ENCODE results near the gene SGMS1. TPM values are rescaled to one million over a fixed set of nuclear protein-coding genes. Genes with fewer than 3 reads are reported as not detected.

The SGMS1 gene
- total RNA-seq, 3 donors from 2014 or later: 10.6 to 16.5 (median 14.1) TPM

DNA sequence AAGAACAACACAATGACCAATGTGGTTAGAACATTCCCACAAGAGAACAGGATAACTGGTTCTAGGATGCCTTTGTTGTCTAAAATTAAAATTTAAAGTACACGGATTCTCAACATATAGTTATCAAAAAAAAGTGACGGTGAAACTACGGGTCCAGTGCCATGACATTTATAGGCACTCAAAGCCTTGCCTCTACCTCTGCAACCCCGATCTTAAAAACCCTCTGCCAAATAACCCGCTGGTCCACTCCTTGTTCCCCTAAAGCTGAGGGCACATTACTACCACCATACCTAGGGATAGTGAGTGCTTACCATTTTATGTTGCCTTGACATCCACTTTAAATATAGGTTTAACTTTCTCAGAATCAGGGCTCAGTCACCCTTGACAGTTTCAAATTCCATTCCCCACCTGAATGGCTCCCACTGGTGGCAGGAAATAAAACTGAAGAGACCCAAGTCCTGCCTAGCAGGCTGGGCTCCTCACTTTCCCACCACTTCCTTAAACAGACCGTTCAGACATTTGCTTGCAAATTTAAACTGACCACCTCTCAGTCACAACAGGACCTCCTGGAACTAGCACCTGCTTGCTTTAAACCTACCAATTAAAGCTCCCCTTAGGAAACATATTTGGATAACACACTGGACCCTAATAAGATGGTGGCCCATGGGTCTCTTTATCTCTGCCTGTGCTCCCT lies 202.6 kb downstream of the SGMS1 start:
- H3K9me3 Mint-ChIP-seq: no peaks in the 10 kb centered on the region
- peaks cover 34% of the 10 kb centered on the region for H3K4me1 Mint-ChIP-seq (ENCODE audit: low read depth)
- DNase-seq (no peak), ATAC-seq (no peak)
- no peak overlapping the region for H3K4me3 Mint-ChIP-seq
- no peaks in the 10 kb centered on the region for H3K27me3 Mint-ChIP-seq (ENCODE audit: low read depth)
- peaks cover 12% of the 10 kb centered on the region for H3K36me3 Mint-ChIP-seq (ENCODE audit: insufficient read depth)

DNA sequence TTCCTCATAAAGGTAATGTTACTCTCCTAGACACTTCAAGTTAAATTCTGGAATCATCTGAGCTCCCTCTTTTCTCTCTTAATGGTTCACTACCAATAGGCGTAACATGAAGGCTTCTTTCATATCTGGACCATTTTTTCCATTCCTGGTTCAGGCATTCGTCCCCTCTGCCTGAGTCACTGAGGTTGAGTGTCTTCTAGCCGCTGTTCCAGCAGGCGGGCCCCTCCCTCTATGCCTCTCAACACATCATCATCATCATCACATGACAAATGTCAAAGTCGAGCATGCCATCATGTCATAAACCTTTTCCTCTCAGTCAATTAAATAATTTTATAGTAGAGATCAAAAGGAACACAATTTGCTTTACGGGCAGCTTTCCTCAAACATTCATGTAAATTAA lies 203.6 kb downstream of the SGMS1 start:
- Mint-ChIP-seq H3K4me3 (no peak overlapping the region), H3K9me3 (no peaks in the 10 kb centered on the region), H3K36me3 (ENCODE audit: insufficient read depth) (peaks cover 10% of the 10 kb centered on the region), H3K4me1 (ENCODE audit: low read depth) (peaks cover 34% of the 10 kb centered on the region), H3K27me3 (ENCODE audit: low read depth) (no peaks in the 10 kb centered on the region)
- ATAC-seq (no peak), DNase-seq (no peak)

GRCh38 chr10:50419756-50420155 lies 204.0 kb downstream of the SGMS1 start:
- no peaks in the 10 kb centered on the region for H3K27me3 Mint-ChIP-seq (ENCODE audit: low read depth)
- peaks cover 35% of the 10 kb centered on the region for H3K4me1 Mint-ChIP-seq (ENCODE audit: low read depth)
- ATAC-seq (no peak), DNase-seq (no peak)
- no peaks in the 10 kb centered on the region for H3K9me3 Mint-ChIP-seq
- peaks cover 9% of the 10 kb centered on the region for H3K36me3 Mint-ChIP-seq (ENCODE audit: insufficient read depth)
- H3K4me3 Mint-ChIP-seq: no peak overlapping the region

- ATAC-seq (no peak), DNase-seq (no peak)
- H3K4me1 Mint-ChIP-seq (ENCODE audit: low read depth): peaks cover 37% of the 10 kb centered on the region
- H3K36me3 Mint-ChIP-seq (ENCODE audit: insufficient read depth): peaks cover 6% of the 10 kb centered on the region
- no peaks in the 10 kb centered on the region for H3K27me3 Mint-ChIP-seq (ENCODE audit: low read depth)
- no peaks in the 10 kb centered on the region for H3K9me3 Mint-ChIP-seq
- peak overlapping the region; percentile 89 for H3K4me3 Mint-ChIP-seq
Observed at GRCh38 chr10:50419091-50419490, 204.7 kb downstream of the SGMS1 start.

DNA sequence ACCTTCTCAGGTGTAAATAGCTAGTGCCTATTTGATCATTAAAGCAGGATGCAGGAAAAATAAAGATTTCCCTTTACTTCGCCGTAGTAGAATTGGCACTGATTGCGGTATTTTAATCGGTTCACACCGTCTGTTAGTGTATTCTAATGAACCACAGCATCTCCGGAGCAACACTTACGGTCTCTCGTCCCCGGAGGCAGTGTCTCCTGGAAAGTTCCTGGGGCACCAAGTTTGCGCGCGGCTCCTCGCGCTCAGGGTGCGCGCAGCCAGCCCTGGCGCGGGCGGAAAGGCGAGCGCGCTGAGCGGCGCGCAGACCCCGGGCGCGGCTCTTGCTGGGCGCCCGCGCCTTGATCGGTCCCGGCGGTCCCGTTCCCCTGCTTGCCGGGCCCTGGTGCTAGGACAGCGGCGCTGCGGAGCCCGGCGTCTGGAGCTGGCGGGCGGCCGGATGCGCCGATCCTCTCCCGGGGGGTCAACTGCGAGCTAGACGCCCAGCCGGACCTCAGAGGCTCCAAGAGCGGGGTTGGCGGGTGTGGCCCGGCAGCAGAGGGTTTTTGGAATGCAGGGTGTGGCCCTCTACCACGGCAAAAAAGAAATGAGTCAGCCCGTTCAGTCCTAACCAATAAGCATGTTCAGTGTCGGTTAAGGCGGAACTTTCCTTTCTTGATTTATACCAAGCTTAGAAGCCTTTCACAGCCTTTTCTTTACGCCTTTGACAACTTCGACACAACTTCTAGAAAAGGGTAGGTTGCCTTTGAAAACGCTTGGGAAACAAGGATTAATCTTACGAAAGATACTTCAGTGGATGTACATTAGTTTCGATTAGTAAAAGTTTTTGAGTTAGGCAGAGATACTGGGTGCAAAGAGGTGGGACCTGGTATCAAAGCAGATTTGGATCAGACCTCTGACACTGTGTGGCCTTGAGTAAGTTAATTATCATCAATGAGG lies 205.6 kb downstream of the SGMS1 start:
- Mint-ChIP-seq H3K36me3 (ENCODE audit: insufficient read depth) (peaks cover 6% of the 10 kb centered on the region), H3K9me3 (no peaks in the 10 kb centered on the region), H3K4me1 (ENCODE audit: low read depth) (peaks cover 41% of the 10 kb centered on the region), H3K27me3 (ENCODE audit: low read depth) (no peaks in the 10 kb centered on the region), H3K4me3 (peak overlapping the region; percentile 89)
- DNase-seq (peak; percentile 13), ATAC-seq (peak; percentile 92 to 93)

DNA sequence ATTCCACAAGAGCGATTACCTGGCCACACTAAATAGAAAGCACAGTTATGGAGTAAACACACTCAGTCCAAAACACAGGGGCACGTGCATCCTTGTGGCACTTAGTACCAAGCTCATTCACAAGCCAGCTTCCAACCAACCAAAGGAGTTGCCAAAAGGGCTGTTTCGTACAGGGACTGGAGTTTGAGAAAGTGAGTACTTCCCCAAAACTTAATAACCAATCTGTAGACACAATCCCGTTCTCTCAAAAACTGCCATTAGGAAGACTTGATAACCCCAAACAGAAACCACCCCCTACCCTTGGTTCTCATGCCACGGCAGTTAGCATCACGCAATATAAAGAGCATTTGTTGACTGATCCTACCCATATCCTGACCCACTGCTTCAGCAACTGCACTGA lies 206.3 kb downstream of the SGMS1 start:
- Mint-ChIP-seq H3K9me3 (no peaks in the 10 kb centered on the region), H3K27me3 (ENCODE audit: low read depth) (no peaks in the 10 kb centered on the region), H3K36me3 (ENCODE audit: insufficient read depth) (peaks cover 6% of the 10 kb centered on the region), H3K4me3 (peak overlapping the region; percentile 89), H3K4me1 (ENCODE audit: low read depth) (peaks cover 44% of the 10 kb centered on the region)
- DNase-seq (no peak), ATAC-seq (peak; percentile 4 to 15)

- peaks cover 6% of the 10 kb centered on the region for H3K36me3 Mint-ChIP-seq (ENCODE audit: insufficient read depth)
- H3K4me3 Mint-ChIP-seq: peak overlapping the region; percentile 2
- H3K27me3 Mint-ChIP-seq (ENCODE audit: low read depth): no peaks in the 10 kb centered on the region
- H3K4me1 Mint-ChIP-seq (ENCODE audit: low read depth): peaks cover 47% of the 10 kb centered on the region
- no peaks in the 10 kb centered on the region for H3K9me3 Mint-ChIP-seq
- ATAC-seq (no peak), DNase-seq (no peak)
Observed at GRCh38 chr10:50416881-50417280, 206.9 kb downstream of the SGMS1 start.

DNA sequence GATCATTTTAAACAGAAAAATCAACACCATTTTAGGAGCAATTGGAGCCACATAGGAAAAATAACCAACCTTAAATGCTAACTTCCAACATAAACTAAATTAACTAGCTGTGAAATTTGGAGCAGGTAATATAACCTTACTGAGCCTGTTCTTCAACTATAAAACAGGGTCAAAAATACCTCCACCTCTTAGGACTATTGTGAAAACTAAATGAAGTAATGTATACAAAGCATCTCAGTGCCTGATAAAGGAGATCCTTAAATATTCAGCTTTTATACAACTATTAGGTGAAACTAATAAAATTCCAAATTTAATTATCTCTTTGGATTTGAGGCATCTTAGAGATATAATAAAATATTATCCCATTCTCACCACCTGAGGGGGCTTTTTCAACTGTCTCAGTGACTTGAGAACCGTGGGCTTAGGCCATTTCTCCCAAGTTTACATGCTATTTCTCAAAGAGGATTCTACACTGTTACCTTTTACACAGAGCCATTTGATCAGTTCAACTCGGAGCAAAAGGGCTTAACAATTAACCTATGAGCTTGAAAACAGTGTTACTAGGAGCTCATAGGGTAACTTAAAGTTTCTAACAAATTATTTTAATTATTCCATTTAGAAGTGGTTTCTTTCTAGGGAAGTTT lies 207.5 kb downstream of the SGMS1 start:
- H3K36me3 Mint-ChIP-seq (ENCODE audit: insufficient read depth): peaks cover 5% of the 10 kb centered on the region
- ATAC-seq: no peak

GRCh38 chr10:50415292-50415691 lies 208.5 kb downstream of the SGMS1 start:
- no peaks in the 10 kb centered on the region for H3K9me3 Mint-ChIP-seq
- peaks cover 6% of the 10 kb centered on the region for H3K36me3 Mint-ChIP-seq (ENCODE audit: insufficient read depth)
- H3K27me3 Mint-ChIP-seq (ENCODE audit: low read depth): no peaks in the 10 kb centered on the region
- ATAC-seq (no peak), DNase-seq (no peak)
- H3K4me1 Mint-ChIP-seq (ENCODE audit: low read depth): peaks cover 46% of the 10 kb centered on the region
- H3K4me3 Mint-ChIP-seq: peak overlapping the region; percentile 4

More for the DNA sequence above, 207.5 kb downstream of the SGMS1 start:
- Mint-ChIP-seq H3K9me3 (no peaks in the 10 kb centered on the region), H3K4me1 (ENCODE audit: low read depth) (peaks cover 47% of the 10 kb centered on the region), H3K4me3 (peak overlapping the region; percentile 8), H3K27me3 (ENCODE audit: low read depth) (no peaks in the 10 kb centered on the region)
- DNase-seq: no peak

- peak; percentile 56 to 65 for ATAC-seq
- peaks cover 25% of the 10 kb centered on the region for H3K36me3 Mint-ChIP-seq (ENCODE audit: insufficient read depth)
- H3K9me3 Mint-ChIP-seq: no peaks in the 10 kb centered on the region
- no peak overlapping the region for H3K4me3 Mint-ChIP-seq
- no peak for DNase-seq
- peaks cover 47% of the 10 kb centered on the region for H3K4me1 Mint-ChIP-seq (ENCODE audit: low read depth)
- H3K27me3 Mint-ChIP-seq (ENCODE audit: low read depth): no peaks in the 10 kb centered on the region
Observed at GRCh38 chr10:50410066-50410811, 213.5 kb downstream of the SGMS1 start.

DNA sequence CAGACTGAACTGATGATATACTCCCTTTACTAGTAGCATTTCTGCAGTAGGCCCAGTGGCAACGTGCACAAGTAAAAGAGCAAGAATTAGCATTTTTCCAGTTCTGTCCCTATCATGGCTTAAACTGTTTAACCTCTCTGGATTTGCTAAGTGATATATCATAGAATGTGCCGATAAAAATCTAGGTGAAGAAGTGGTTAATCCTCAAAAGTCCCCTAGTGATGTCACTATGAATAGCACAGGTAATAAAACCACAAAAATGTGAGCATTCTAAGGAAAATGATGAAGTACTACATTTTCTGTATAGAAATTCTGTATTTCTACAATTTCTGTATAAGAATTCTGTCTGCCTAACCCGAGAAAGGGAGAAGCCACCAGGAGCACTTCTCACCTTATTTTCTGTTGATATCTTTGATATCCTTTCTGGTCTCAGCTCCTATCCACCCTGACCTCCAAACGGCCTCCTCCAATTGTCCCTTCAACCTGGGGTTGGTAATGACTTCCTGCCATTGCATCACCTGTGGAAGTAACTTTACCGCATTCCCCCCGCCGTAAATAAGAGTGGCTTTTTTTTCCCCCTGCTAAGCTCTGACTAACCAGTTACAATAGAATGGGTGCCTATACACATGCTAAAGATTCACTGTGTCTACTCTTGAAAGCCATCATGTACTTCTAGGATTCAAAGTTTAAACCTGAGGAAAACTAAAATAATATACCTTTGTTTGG lies 216.5 kb downstream of the SGMS1 start:
- ATAC-seq (no peak), DNase-seq (no peak)
- Mint-ChIP-seq H3K9me3 (no peaks in the 10 kb centered on the region), H3K36me3 (ENCODE audit: insufficient read depth) (peaks cover 39% of the 10 kb centered on the region), H3K27me3 (ENCODE audit: low read depth) (no peaks in the 10 kb centered on the region), H3K4me3 (no peak overlapping the region), H3K4me1 (ENCODE audit: low read depth) (peaks cover 42% of the 10 kb centered on the region)

DNA sequence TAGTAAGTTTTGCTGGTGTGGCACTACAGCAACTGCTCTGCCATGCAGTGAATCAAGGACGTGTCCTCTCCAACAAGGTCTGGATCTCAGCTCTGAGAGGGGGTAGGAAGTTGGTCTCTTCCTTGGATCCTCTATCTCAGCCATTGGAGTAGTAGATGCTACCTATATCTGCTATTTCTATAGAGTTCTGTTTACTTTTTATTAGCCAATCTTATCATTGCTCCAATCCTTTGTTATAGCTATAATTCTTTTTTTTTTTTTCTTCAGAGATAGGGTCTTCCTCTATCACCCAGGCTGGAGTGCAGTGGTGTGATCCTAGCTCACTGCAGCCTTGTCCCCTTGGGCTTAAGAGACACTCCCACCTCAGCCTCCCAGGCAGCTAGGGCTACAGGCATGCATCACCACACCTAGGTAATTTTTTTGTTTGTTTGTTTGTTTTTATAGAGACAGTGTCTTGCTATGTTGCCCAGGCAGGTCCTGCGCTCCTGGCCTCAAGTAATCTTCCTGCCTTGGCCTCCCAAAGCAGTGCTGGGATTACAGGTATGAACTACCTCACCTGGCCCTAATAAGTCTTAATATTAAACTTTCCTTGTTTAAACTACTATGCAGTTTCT lies 217.2 kb downstream of the SGMS1 start:
- Mint-ChIP-seq H3K36me3 (ENCODE audit: insufficient read depth) (peaks cover 39% of the 10 kb centered on the region), H3K9me3 (no peaks in the 10 kb centered on the region), H3K4me3 (no peak overlapping the region), H3K4me1 (ENCODE audit: low read depth) (peaks cover 38% of the 10 kb centered on the region), H3K27me3 (ENCODE audit: low read depth) (no peaks in the 10 kb centered on the region)
- no peak for ATAC-seq
- no peak for DNase-seq

DNA sequence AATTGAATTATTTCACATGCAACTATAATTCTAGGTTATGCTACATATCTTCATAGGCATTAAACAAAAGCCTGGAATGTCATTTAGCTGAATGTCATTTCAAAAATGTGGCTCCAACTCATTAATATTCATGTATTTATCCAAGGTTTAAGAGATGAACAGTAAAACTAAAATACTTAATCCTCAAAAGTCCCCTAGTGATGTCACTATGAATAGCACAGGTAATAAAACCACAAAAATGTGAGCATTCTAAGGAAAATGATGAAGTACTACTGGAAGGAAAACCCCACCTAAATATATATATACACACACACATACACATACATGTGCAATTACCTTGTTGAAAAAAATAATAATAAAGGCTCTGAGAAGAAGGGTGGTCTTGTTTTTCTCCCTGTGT lies 218.0 kb downstream of the SGMS1 start:
- H3K27me3 Mint-ChIP-seq (ENCODE audit: low read depth): no peaks in the 10 kb centered on the region
- peaks cover 40% of the 10 kb centered on the region for H3K4me1 Mint-ChIP-seq (ENCODE audit: low read depth)
- ATAC-seq: no peak
- H3K4me3 Mint-ChIP-seq: no peak overlapping the region
- DNase-seq: no peak
- H3K9me3 Mint-ChIP-seq: no peaks in the 10 kb centered on the region
- H3K36me3 Mint-ChIP-seq (ENCODE audit: insufficient read depth): peaks cover 39% of the 10 kb centered on the region

Measured in activated T-cell treated with anti-CD3 and anti-CD28 coated beads, Interleukin-2, amount 50 U/mL, for 4 hours (primary cell).